ENCODE results near the gene OR6N2.

The OR6N2 gene

DNA sequence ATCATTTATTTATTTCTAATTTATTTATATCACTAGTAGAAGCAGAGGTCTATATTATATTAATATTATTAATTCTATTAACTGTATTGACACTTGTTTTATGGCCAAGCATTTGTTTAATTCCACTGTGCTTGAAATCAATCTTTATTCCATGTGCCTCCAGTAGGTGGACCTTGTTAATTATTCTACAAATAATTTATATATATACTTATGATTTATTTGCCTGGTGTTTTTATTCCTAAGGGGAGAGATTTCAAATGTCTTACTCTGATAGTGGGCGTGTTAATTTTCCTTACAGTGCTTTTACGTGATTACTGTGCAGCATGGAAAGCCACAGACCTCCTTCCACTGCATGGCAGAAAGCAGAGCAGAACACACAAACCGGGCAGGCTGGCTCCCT, 17.5 kb upstream of the OR6N2 start:
- H3K4me1 ChIP-seq, result no peaks in the 10 kb centered on the region

GRCh38 chr1:158794247-158794646, 13.2 kb upstream of the OR6N2 start:
- H3K9me3 ChIP-seq, result no peaks in the 10 kb centered on the region
- H3K27me3 ChIP-seq, result no peaks in the 10 kb centered on the region
- no peak overlapping the region for H3K4me3 ChIP-seq (ENCODE audit: low read depth, low read length)
- no peaks in the 10 kb centered on the region for H3K36me3 ChIP-seq
- TF ChIP-seq, protein P1, sequence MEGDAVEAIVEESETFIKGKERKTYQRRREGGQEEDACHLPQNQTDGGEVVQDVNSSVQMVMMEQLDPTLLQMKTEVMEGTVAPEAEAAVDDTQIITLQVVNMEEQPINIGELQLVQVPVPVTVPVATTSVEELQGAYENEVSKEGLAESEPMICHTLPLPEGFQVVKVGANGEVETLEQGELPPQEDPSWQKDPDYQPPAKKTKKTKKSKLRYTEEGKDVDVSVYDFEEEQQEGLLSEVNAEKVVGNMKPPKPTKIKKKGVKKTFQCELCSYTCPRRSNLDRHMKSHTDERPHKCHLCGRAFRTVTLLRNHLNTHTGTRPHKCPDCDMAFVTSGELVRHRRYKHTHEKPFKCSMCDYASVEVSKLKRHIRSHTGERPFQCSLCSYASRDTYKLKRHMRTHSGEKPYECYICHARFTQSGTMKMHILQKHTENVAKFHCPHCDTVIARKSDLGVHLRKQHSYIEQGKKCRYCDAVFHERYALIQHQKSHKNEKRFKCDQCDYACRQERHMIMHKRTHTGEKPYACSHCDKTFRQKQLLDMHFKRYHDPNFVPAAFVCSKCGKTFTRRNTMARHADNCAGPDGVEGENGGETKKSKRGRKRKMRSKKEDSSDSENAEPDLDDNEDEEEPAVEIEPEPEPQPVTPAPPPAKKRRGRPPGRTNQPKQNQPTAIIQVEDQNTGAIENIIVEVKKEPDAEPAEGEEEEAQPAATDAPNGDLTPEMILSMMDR (IDR thresholded peaks at IDR 0.05; ENCODE audit: low read depth, low read length), result no peak
- no peak for DNase-seq
- H3K4me1 ChIP-seq, result no peaks in the 10 kb centered on the region

More for the DNA sequence above, 17.5 kb upstream of the OR6N2 start:
- no peaks in the 10 kb centered on the region; the same call in 1 of the 2 replicates for H3K9me3 ChIP-seq
- no peaks in the 10 kb centered on the region for H3K27me3 ChIP-seq
- no peak overlapping the region for H3K4me3 ChIP-seq (ENCODE audit: low read depth, low read length)
- no peaks in the 10 kb centered on the region for H3K36me3 ChIP-seq
- TF ChIP-seq, protein P1 (IDR thresholded peaks at IDR 0.05; ENCODE audit: low read depth, low read length), result no peak
- DNase-seq, result no peak

GRCh38 chr1:158793604-158794003, 12.6 kb upstream of the OR6N2 start:
- no peaks in the 10 kb centered on the region for H3K9me3 ChIP-seq
- TF ChIP-seq, protein P1 (IDR thresholded peaks at IDR 0.05; ENCODE audit: low read depth, low read length), result no peak
- no peaks in the 10 kb centered on the region for H3K36me3 ChIP-seq
- no peak for DNase-seq
- H3K27me3 ChIP-seq, result no peaks in the 10 kb centered on the region
- H3K4me1 ChIP-seq, result no peaks in the 10 kb centered on the region
- no peak overlapping the region for H3K4me3 ChIP-seq (ENCODE audit: low read depth, low read length)

GRCh38 chr1:158771950-158772866, 8.8 kb downstream of the OR6N2 start, which contains the start of gene OR6N1:
OR6N1 (minus strand) TSS chr1:158772195; CDS start chr1:158766682, 5,513 bp downstream.
- H3K36me3 ChIP-seq, result no peaks in the 10 kb centered on the region
- TF ChIP-seq, protein P1 (IDR thresholded peaks at IDR 0.05; ENCODE audit: low read depth, low read length), result no peak
- H3K9me3 ChIP-seq, result no peaks in the 10 kb centered on the region
- no peaks in the 10 kb centered on the region for H3K4me1 ChIP-seq
- DNase-seq, result no peak
- no peak within 1 kb of the TSS for H3K4me3 ChIP-seq (ENCODE audit: low read depth, low read length)
- H3K27me3 ChIP-seq, result no peaks in the 10 kb centered on the region

DNA sequence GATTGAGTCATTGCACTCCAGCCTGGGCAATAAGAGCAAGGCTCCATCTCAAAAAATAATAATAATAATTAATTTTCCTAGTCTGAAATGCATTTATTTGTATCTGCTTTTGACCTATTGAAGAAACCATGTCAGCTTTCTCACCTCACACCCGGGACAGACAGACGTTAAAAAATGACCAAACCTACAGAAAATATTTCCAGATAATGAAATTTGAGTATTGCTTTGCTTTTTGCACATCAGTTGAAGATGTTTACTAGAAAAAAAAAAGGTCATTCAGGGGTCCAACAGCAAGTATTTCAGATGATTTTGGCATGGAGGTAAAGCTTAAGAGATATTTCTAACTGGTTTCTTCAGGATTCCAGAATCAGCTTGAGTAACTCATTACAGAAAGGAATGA, 26.6 kb downstream of the OR6N2 start, which contains the start of gene OR6K6:
OR6K6 (plus strand) TSS at position 301 of the 400 bp plus-strand sequence. CDS start 168 bp downstream, outside the sequence.
- H3K9me3 ChIP-seq, result no peaks in the 10 kb centered on the region
- H3K36me3 ChIP-seq, result no peaks in the 10 kb centered on the region
- DNase-seq, result no peak
- H3K4me3 ChIP-seq (ENCODE audit: low read depth, low read length), result no peak within 1 kb of the TSS
- no peaks in the 10 kb centered on the region for H3K4me1 ChIP-seq
- TF ChIP-seq, protein P1 (IDR thresholded peaks at IDR 0.05; ENCODE audit: low read depth, low read length), result no peak
- H3K27me3 ChIP-seq, result no peaks in the 10 kb centered on the region
